ENCODE measurements around the gene SPACA5B. TPM values are rescaled to one million over a fixed set of nuclear protein-coding genes. Genes with fewer than 3 reads are reported as not detected.
"Not testable (repeated sequence)": the region's sequence is repeated elsewhere in the genome, so short reads cannot be mapped to it uniquely, and the experiment has no call there.

Gene SPACA5B
- total RNA-seq, 4 donors from 2014 or later = not detected

DNA sequence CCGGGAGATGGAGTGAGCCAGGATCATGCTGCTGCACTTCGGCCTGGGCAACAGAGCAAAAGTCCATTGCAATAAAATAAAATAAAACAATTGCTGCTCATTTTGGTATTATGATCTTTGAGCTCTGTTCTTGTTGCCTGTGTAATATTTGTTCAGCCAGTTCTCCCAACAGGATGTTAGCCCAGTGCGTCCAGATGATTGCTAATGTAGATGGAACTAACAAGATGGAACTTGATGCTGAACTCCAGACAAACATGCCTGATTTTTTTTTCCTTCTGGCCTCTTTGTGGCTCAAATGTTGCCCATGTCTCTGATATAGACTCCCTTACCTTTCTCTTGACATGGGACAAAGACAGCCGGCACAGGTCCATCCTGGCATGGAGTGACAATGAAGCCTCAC, 50.4 kb downstream of the SPACA5B start:
- DNase-seq = no peak
- TF ChIP-seq, protein P1, sequence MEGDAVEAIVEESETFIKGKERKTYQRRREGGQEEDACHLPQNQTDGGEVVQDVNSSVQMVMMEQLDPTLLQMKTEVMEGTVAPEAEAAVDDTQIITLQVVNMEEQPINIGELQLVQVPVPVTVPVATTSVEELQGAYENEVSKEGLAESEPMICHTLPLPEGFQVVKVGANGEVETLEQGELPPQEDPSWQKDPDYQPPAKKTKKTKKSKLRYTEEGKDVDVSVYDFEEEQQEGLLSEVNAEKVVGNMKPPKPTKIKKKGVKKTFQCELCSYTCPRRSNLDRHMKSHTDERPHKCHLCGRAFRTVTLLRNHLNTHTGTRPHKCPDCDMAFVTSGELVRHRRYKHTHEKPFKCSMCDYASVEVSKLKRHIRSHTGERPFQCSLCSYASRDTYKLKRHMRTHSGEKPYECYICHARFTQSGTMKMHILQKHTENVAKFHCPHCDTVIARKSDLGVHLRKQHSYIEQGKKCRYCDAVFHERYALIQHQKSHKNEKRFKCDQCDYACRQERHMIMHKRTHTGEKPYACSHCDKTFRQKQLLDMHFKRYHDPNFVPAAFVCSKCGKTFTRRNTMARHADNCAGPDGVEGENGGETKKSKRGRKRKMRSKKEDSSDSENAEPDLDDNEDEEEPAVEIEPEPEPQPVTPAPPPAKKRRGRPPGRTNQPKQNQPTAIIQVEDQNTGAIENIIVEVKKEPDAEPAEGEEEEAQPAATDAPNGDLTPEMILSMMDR (IDR thresholded peaks at IDR 0.05) = no peak
- no peak for TF ChIP-seq POLR2A (IDR thresholded peaks at IDR 0.05)
- no peaks in the 10 kb centered on the region for H3K4me1 ChIP-seq
- no peaks in the 10 kb centered on the region for H3K36me3 ChIP-seq
- no peak overlapping the region for H3K4me3 ChIP-seq
- WGBS, 2 donors = 68 to 92% methylated on average over 2 to 4 of the region's 4 CpGs
- no peaks in the 10 kb centered on the region for H3K27me3 ChIP-seq
- intact Hi-C loops (cut with DNase I) = no loop called here
- H3K9me3 ChIP-seq = no peaks in the 10 kb centered on the region
- H3K27ac ChIP-seq = no peak overlapping the region

DNA sequence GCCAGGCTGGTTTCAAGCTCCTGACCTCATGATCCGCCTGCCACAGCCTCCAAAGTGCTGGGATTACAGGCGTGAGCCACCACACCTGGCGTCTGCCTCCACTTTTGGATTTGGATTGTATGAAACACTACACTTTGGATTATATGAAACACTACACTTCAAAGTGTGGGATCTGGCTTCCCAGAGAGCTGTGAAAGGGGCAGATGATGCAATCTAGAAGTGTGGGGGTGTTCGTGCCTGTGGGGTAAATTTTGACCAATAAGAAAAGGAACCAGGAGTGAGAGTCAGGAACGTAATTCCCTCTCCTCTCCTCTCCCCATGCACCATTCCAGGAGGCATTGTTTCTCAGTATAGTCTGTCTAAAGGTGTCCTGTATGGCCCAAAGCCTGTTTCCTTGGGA, 51.5 kb downstream of the SPACA5B start:
- intact Hi-C loops (cut with DNase I); H3K27ac ChIP-seq; H3K36me3 ChIP-seq; DNase-seq; H3K4me1 ChIP-seq; H3K9me3 ChIP-seq; H3K4me3 ChIP-seq; H3K27me3 ChIP-seq: not testable (repeated sequence)
- WGBS, 2 donors = 55 to 67% methylated on average over 3 to 5 of the region's 5 CpGs

Small RNAs within 50 kb of the gene (small RNA-seq; reads per million reads assigned to genes)
- gene AC245047.7 = 0 reads per million in 4 donors
- gene RNU6-707P = 0 to 0.09 (median 0) reads per million in 4 donors

Other genes with a start within 250 kb of the SPACA5B start
- 1 to 10 TPM in 3 of 4 donors, under 1 TPM in 1; 0.80 to 3.2 (median 1.4) TPM for gene ZNF182, start 126.6 kb upstream of the SPACA5B start, total RNA-seq
- gene SPACA5, start 123.6 kb upstream of the SPACA5B start, total RNA-seq = not detected
- 1 to 10 TPM in 2 of 4 donors, under 1 TPM in 2; 0.44 to 2.7 (median 1.1) TPM for gene ZNF630, start 59.0 kb upstream of the SPACA5B start, total RNA-seq
- gene SSX5, start 66.2 kb downstream of the SPACA5B start, total RNA-seq = not detected
- gene SSX1, start 124.8 kb downstream of the SPACA5B start, total RNA-seq = not detected
- not detected for gene SSX3, start 226.1 kb downstream of the SPACA5B start, total RNA-seq